ENCODE results near the gene AACS.

- TF ChIP-seq, protein P1, sequence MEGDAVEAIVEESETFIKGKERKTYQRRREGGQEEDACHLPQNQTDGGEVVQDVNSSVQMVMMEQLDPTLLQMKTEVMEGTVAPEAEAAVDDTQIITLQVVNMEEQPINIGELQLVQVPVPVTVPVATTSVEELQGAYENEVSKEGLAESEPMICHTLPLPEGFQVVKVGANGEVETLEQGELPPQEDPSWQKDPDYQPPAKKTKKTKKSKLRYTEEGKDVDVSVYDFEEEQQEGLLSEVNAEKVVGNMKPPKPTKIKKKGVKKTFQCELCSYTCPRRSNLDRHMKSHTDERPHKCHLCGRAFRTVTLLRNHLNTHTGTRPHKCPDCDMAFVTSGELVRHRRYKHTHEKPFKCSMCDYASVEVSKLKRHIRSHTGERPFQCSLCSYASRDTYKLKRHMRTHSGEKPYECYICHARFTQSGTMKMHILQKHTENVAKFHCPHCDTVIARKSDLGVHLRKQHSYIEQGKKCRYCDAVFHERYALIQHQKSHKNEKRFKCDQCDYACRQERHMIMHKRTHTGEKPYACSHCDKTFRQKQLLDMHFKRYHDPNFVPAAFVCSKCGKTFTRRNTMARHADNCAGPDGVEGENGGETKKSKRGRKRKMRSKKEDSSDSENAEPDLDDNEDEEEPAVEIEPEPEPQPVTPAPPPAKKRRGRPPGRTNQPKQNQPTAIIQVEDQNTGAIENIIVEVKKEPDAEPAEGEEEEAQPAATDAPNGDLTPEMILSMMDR (conservative IDR thresholded peaks at IDR 0.05; ENCODE audit: low read depth, low read length) = no peak
- TF ChIP-seq POLR2A (IDR thresholded peaks at IDR 0.05; ENCODE audit: low read depth, low read length) (no peak), RFX5 (IDR thresholded peaks at IDR 0.05; ENCODE audit: low read depth, low read length) (no peak), FOS (IDR thresholded peaks at IDR 0.05; ENCODE audit: low read depth, low read length) (no peak), SMC3 (IDR thresholded peaks at IDR 0.05; ENCODE audit: low read depth, low read length) (no peak), RAD21 (IDR thresholded peaks at IDR 0.05; ENCODE audit: low read length) (no peak), MXI1 (IDR thresholded peaks at IDR 0.05; ENCODE audit: borderline replicate concordance, low read depth, low read length) (no peak), MAZ (IDR thresholded peaks at IDR 0.05; ENCODE audit: borderline replicate concordance, low read depth, low read length) (no peak), NFE2L2 (IDR thresholded peaks at IDR 0.05; ENCODE audit: low read depth, low read length) (no peak), RCOR1 (IDR thresholded peaks at IDR 0.05; ENCODE audit: insufficient replicate concordance, low read length) (no peak), ELK1 (IDR thresholded peaks at IDR 0.05; ENCODE audit: borderline replicate concordance, low read depth, low read length) (no peak), BHLHE40 (IDR thresholded peaks at IDR 0.05; ENCODE audit: low read depth, low read length) (no peak), CEBPB (IDR thresholded peaks at IDR 0.05; ENCODE audit: low read depth, low read length) (no peak)
- TF ChIP-seq, protein P2, sequence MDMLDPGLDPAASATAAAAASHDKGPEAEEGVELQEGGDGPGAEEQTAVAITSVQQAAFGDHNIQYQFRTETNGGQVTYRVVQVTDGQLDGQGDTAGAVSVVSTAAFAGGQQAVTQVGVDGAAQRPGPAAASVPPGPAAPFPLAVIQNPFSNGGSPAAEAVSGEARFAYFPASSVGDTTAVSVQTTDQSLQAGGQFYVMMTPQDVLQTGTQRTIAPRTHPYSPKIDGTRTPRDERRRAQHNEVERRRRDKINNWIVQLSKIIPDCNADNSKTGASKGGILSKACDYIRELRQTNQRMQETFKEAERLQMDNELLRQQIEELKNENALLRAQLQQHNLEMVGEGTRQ (IDR thresholded peaks at IDR 0.05; ENCODE audit: low read depth, low read length) = no peak
These were observed 48.6 kb downstream of the AACS start for GRCh38 chr12:125113789-125114188.
